Measurements from ENCODE around the gene OSBPL3. TPM values are rescaled to one million over a fixed set of nuclear protein-coding genes. Genes with fewer than 3 reads are reported as not detected.

OSBPL3 gene
- total RNA-seq, 1 donor from 2014 or later, result 17.2 TPM

DNA sequence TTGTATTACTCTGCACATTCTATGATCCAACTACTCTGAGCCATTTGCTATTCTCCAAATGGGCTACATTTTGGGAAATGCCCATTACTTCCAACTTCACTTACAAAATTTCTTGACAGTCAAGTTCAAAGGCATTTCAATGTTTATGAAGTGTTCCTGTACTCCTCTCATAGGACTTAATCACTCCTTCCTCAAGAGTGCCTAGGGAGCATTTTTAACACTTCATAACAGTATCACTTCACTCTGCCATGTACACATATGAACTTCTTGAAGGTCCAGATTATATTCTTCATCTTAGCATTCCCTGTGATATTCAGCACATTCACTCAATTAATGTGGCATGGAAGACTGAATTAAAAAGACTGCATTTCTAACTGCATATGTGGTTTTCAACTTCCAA is 21.6 kb downstream of the OSBPL3 start:
- DNase-seq (ENCODE audit: low read depth in 2 of 2), result no peak

DNA sequence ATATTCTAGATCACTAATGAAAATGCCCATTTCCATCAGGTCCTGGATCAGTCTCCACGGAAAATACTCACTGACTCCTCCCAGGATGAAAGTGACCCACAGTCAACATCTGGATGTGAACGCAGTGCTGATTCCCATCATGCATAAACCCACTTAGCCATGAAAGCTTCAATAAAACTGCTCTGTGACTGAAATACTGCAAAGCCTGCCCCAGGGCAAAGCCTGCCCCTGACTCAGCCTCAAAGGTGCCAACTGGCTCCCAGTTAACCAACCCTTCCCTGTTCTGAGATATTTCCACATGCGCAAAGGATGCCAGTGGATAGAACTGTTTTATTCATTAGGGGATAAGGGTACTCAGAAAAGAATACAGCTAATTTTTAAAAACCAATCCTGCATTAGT is 24.0 kb downstream of the OSBPL3 start:
- DNase-seq (ENCODE audit: low read depth in 2 of 2), result no peak

DNA sequence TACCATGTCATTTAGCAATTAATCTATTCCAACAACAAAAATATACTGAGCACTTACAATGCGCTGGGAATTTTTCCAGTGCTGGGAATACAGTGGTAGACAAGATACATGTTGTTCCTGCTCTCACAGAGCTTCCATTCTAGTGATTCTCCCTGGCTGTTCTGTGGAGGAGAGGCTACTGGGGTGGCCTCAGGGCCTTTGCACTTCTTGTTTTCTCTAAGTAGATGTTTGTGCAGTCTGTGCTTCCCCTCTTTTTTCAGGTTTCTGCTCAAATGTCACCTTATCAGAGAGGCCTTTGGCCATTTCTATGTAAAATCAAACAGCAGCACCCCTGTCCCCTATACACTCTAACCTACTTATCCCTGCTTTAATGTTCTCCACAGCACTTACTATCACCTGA is 24.7 kb downstream of the OSBPL3 start:
- DNase-seq (ENCODE audit: low read depth in 2 of 2), result no peak

DNA sequence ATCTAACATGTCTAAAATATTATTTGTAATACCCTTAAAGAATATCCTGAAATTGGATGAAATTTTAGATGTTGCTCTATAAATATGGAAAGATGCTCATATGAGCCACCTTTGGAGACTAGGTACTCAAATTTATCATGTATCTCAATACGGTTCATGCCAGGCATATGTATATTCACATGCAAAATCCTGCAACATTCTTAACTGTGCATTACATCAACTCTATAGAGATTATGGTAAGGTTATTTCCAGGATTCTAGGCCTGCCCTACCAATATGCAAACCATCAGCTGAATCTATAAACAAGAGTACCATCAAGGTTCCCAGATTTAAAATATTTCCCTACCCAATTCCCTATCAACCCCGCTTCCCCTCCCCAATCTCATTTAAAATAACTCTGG is 27.5 kb downstream of the OSBPL3 start:
- no peak for DNase-seq (ENCODE audit: low read depth in 2 of 2)

GRCh38 chr7:24951441-24951980 is 28.5 kb downstream of the OSBPL3 start:
- DNase-seq (ENCODE audit: low read depth in 2 of 2), result no peak

GRCh38 chr7:24949884-24950283 is 30.1 kb downstream of the OSBPL3 start:
- no peak for DNase-seq (ENCODE audit: low read depth in 2 of 2)

DNA sequence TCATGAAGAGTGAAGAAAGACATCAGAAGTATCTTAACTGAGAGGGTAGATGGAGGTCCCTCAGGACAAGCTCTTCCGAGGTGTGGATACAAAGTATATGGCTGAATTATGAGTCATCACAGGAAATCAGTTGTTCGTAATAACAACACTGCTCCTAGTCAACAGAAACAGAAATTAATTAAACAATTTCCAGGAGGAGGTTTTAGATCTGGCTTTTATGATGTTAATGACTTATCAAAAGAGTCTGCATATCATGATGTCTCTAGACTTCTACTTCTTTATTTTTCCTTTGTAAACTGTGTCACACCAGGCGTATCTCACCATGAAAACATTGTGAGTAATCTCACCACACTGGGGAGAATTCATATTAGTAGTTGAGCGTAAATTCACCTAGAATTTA is 31.2 kb downstream of the OSBPL3 start:
- DNase-seq (ENCODE audit: low read depth in 2 of 2), result peak in 1 of 2 donors; percentile 49

DNA sequence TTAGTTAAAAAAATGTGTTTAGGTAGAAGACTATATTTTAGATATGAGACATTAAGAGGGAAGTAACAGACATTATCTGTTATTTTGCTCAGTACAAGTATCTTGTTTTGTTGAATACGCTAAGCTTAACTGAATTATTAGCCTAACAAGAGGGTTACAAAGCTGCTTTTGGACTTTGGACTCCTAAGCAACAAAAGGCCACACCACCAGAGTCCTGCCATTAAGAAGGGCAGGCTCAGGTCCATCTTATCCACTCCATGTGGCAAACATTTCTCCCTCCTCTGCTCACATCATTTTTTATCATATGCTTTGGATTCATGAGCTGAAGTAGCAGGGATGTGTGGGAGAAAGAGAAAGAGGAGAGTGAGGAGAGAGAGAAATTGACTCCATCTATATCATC is 33.5 kb downstream of the OSBPL3 start:
- DNase-seq (ENCODE audit: low read depth in 2 of 2), result no peak

DNA sequence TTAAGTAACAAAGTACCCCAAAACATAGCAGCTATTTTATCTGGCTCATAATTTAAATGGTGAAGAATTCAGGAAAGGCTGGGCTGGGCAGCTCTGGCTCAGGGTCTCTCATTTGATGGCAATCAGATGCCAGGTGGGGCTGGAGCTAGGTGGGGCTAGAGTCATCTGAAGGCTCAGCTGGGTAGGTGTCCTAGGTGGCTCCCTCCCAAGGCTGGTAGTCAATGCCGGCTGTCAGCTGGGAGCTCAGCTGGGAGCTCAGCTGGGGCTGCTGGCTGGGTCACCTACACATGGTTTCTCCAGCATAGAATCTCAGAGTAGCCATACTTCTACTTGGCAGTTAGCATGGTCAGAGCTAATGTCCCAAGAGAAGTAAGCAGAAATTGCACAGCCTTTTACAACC is 34.1 kb downstream of the OSBPL3 start:
- no peak for DNase-seq (ENCODE audit: low read depth in 2 of 2)

DNA sequence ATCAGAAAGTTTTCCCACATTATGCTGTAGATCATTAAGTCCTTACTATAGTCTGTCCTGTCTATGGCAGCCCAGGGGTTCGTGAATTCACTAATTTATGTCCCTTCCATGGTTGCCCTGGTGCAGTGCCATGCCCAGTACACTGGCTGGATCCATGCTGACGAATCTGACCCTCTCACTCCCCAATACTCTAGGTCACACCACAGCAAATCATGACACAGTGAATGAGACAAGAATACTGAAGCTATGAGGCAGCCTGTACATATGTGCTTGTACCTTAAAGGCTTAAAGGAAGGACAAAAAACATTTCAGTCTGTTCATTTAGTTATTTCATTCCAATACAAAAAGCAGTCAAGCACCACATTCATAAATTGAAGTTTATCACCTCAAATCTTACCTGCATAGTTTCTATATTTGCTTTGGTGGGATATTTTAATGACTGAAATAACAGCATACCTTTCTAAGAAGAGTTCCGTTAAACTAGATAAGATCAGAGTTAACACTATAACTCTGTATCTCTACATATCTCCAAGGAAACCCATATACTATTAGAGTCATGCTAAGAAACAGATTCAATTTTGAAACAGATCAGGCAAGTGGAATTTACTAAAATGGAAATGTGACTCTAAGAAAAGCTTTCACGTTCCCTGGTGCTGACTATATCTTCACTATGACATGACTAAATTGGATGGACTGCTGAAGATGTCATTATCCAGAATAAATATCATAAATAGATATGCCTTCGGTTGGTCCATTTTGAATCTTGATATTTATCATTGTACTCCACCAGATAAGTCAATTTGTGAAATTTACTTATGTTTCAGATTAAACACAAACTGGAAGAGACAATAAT is 36.7 kb downstream of the OSBPL3 start:
- DNase-seq (ENCODE audit: low read depth in 2 of 2), result no peak

DNA sequence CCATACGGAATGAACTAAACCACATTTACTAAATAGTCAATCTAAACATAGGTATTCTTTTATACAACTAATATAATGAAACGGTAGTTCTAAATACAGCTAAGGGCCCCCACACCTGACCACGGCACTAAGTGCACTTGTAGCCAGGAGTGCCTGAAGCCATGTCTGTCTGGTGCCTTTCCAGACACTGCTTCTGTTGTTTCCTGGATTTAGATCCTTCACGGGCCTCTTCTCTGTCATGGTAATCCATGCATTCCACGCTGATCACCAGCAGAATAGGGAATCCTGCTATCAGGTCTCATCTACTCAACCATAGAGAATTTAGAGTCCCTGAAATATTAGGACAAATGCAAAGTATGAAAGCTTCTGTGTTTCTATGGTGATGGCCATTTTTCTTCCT is 37.8 kb downstream of the OSBPL3 start:
- DNase-seq (ENCODE audit: low read depth in 2 of 2), result no peak

DNA sequence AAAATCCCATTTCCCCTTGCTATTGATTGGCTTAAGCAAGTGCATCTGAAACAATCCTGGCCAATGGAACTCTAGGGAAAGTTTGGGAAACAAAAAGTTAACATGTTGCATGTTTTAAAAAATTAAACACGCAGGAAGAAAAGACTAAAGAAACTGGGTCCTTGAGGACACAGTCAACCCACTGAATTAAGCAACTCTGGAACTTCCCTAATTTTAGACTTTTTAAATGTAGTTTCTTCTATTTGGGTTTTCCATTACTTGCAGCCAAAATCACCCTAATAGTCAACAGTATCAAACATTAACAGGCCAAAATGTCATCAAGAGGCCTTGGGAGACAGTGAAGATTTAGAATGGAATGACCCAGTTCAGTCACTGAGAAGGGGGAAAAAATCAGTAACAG is 40.6 kb downstream of the OSBPL3 start:
- no peak for DNase-seq (ENCODE audit: low read depth in 2 of 2)

DNA sequence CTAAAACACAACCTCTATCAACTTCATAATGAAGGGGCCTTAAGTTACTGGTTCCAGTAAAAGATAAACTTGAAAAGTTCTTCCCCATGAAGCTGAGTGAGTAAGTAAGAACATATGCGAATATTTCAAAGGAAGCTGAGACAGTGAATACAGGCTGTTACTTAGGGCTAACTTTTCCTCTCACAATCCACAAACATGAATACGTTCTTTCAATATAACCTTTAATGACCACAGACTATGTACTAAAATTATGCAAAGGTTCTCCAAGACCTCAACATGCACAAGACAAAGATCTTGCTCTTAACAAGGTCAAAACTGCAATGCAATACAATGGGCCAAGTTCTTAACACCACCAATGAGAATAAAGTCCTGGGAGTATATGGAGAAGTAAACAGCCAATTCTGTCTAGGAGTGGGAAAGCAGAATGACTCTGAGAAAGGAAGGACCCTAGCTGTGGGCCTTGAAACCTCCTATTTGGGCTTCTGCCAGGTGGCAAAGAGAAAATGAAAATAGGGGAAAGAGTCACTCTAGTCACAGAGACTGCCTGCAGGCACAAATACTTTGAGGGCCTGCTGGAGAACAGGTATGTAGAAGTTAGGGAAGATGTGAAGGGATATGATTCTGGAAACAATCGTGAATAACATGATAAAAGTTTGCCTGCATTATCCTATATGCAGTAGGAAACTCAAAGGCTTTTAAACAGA is 43.7 kb downstream of the OSBPL3 start:
- no peak for DNase-seq (ENCODE audit: low read depth in 2 of 2)

DNA sequence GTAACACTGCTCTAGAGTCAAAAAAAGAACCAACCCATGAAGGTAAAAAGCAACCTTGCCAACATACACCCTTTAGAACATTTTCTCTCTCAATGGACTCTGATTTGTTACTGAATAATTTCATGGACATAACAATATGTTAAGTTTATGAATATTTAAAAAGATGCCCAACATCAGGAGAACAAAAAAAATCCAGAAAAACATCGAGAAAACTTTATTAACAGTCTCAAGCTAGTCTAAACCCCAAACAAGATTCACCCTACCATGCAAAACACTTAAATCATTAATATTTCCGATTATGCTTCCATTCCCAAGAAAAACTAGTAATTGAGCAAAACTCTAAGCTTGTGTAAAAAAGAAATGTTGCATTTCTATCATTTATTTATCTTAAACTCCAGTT is 46.7 kb downstream of the OSBPL3 start:
- no peak for DNase-seq (ENCODE audit: low read depth in 2 of 2)

DNA sequence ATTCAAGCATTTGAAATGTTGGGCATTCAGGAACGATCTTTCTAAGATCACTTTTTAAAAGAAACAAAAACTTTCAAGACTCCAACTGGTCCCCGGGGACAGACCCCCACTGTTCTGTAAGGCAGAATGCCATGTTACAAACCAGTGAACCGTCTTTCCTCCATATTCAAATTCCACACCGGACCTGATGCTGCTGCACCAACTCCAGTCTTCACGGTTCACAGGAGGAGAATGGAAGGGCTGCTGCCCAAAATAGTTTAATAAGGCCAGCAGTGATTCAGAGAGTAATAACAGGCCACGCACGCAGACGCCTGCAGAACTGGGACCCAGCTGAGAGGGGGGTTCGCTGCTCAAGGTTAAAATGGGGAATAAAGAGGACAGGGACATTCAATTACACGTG is 47.2 kb downstream of the OSBPL3 start:
- DNase-seq (ENCODE audit: low read depth in 2 of 2), result no peak

DNA sequence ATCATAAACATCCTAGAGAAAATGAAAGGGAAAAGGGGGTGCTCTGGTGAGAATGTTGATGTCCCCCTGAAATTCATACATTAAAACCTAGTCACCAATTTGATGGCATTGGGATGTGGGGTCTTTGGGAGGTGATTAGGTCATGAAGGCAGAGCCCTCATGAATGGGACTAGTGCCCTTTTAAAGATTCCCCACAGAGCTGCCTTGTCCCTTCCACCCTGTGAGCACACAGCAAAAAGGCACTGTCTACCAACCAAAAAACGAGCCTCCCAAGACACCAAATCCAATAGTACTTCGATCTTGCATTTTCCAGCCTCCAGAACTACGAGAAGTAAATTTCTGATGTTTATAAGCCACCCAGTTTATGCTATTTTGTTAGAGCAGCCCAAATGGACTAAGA is 47.6 kb downstream of the OSBPL3 start:
- no peak for DNase-seq (ENCODE audit: low read depth in 2 of 2)

DNA sequence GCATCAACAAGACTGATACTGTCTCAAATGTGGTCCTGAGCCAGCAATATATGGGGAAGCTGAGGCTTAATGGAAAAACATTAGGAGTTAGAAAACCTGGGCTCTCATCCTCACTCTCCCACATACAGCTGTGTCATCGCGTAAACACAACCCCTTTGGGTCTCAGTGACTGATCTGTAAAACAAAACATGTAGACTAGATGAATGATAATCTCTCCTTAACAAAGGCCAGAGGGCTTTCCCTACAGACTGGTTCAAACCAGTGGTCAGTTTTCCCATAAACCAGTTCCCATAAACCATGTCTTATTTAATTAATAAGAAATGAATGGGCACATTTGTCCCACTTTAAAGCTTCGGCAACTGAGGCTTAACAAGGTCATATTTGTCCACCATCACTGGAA is 48.1 kb downstream of the OSBPL3 start:
- no peak for DNase-seq (ENCODE audit: low read depth in 2 of 2)

DNA sequence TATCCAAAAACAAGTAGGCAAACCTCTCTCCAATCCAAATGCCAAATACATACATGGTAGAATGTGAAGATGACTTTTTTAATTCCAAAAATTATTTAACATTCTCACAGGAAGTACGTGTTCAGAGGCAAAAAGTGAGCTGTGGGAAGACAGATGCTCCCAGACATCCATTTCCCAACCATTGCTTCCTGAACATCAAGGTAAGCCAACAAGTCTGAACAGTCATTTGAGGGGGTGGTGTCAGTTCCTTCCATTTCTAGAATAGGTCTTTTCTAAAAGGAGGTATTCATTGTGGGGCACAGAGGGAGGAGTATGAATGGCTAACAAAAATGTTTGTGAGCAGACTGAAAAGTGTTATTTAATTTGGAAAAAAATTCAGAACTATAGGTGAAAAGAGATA is 49.1 kb downstream of the OSBPL3 start:
- no peak for DNase-seq (ENCODE audit: low read depth in 2 of 2)

DNA sequence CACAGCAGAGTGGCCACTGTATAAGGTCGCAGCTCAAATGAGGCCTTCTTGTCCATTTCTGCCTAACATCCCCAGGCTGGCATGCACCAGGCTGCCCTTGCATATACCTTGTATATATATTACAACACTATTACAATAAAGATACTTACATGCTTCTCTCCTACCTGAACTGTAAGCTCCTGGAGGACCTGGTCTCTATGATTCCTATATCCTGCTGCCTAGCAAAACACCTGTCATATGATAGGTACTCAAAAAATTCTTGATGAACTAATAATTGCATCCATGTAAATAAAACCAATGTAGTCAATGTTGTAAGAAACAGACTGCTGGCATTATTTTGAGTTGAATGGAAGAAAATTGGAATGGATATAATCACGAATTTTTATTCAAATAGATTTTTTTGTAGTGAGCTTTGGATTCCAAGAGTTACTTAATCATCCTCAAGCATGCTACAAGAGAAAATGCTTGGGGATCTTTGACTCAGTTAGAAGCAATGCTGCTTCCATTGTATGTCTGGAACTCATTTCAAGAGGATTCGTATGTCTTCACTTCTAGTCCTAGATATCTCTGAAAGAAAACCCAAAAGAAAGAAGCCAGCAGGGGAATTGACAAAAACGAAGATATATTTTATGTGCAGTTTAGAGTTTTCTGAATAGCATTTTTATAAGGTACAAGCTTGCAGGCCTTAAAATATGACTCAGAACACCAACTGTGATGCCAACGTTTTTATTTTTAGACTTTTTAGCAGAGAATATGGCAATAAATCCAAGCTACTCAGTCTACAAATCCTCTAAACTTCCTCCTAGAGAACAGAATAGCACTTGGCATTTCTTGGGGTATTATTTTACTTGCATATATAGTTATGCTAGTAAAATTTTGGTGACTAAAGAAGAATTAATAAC is 53.1 kb downstream of the OSBPL3 start:
- no peak for DNase-seq (ENCODE audit: low read depth in 2 of 2)

- DNase-seq (ENCODE audit: low read depth in 2 of 2), result no peak
These were observed 55.6 kb downstream of the OSBPL3 start for GRCh38 chr7:24924375-24924774.

DNA sequence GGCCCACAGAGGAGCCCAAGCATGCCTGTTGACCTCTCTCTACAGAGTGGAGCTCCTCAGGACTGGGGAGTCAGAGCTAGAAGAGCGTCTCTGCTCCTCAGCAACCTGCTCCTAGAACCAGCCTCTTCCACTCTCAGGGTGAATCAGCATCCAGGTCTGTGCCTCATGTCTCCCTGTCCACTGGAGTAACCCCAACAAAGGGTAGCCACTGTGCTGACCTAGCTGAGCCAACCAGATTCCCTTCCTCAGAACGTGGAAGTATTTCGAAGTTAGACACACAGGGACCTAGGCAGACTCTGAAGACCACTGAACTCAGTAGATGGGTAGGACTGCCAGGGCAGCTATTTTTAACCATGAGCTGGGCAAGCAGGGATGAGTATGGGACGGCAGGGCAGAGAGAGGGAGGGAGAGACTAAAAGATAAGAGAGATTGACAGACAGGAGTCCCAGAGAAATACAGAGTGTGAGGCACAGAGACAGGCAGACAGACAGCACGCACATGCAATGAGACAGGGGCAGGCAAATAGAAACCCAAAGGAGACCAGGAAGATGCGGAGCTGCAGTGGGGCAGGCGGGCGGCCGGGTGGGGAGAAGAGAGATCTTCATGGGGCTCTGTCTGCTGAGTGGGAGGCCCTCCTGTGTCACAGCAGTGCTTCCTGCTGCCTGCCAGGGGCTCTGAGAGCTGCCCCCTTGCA is 56.7 kb downstream of the OSBPL3 start:
- no peak for DNase-seq (ENCODE audit: low read depth in 2 of 2)
